CD8-positive, alpha-beta memory T cell (primary cell): ENCODE data around the gene MMP23B. TPM values are rescaled to one million over a fixed set of nuclear protein-coding genes. Genes with fewer than 3 reads are reported as not detected.
"Not testable (repeated sequence)": the region's sequence is repeated elsewhere in the genome, so short reads cannot be mapped to it uniquely, and the experiment has no call there.

Experiments
- CTCF ChIA-PET: fragments of 350-600 bp; sonication (Branson Sonifier 250); formaldehyde crosslinking; loops from one replicate; lab custom pipeline; 2021; ENCODE audit warnings: antibody characterized with exemption; lab: Charles Lee
- POLR2A ChIA-PET: fragments of 350-600 bp; sonication (Branson Sonifier 250); formaldehyde crosslinking; loops from one replicate; lab custom pipeline; 2021; ENCODE audit warnings: antibody characterized with exemption; lab: Charles Lee
- DNase-seq, 5 donors: peaks; one replicate each; pipeline versions ENCODE4 v3.0.0 to v3.0.0-alpha.2; 2020 to 2022; ENCODE audit warnings: mixed read lengths in 1 of 5
- H3K27ac ChIP-seq: one replicate; pipeline ENCODE4 v1.7.0; 2013; ENCODE audit warnings: low read depth, mild to moderate bottlenecking, low read length, moderate library complexity
- H3K27me3 ChIP-seq: 2 replicates; pipeline ENCODE4 v1.7.0; 2013; ENCODE audit warnings: low read length, mild to moderate bottlenecking; ENCODE audit not compliant: insufficient read depth, poor library complexity, severe bottlenecking
- H3K36me3 ChIP-seq: 2 replicates; pipeline ENCODE4 v1.7.0; 2013; ENCODE audit warnings: mild to moderate bottlenecking, low read length, moderate library complexity; ENCODE audit not compliant: insufficient read depth
- H3K4me1 ChIP-seq: 2 replicates; pipeline ENCODE4 v1.7.0; 2013; ENCODE audit warnings: mild to moderate bottlenecking, low read length, moderate library complexity; ENCODE audit not compliant: insufficient read depth
- H3K4me3 ChIP-seq: 2 replicates; pipeline ENCODE4 v1.7.0; 2013; ENCODE audit warnings: mild to moderate bottlenecking, low read length
- H3K9me3 ChIP-seq: 2 replicates; pipeline ENCODE4 v1.7.0; 2013; ENCODE audit warnings: mild to moderate bottlenecking, low read length
- H3K27ac Mint-ChIP-seq, 8 donors: one replicate each; pipeline ENCODE4 v1.8.0; 2020 to 2021; ENCODE audit warnings: mixed read lengths in 8 of 8, mild to moderate bottlenecking in 6 of 8, inconsistent platforms in 3 of 8, moderate library complexity in 3 of 8
- H3K27me3 Mint-ChIP-seq, 2 donors: one replicate each; pipeline ENCODE4 v1.8.0; 2020 to 2021; ENCODE audit warnings: mixed read lengths in 2 of 2, mild to moderate bottlenecking in 1 of 2, moderate library complexity in 1 of 2
- H3K36me3 Mint-ChIP-seq, 3 donors: one replicate each; pipeline ENCODE4 v1.8.0; 2020 to 2021; ENCODE audit warnings: mixed read lengths in 3 of 3, inconsistent platforms in 1 of 3, mild to moderate bottlenecking in 1 of 3
- H3K4me1 Mint-ChIP-seq, 3 donors: one replicate each; pipeline ENCODE4 v1.8.0; 2020 to 2021; ENCODE audit warnings: mixed read lengths in 3 of 3, inconsistent platforms in 1 of 3, mild to moderate bottlenecking in 1 of 3
- H3K4me3 Mint-ChIP-seq, 7 donors: one replicate each; pipeline ENCODE4 v1.8.0; 2020 to 2021; ENCODE audit warnings: mixed read lengths in 7 of 7, mild to moderate bottlenecking in 6 of 7, moderate library complexity in 4 of 7, inconsistent platforms in 2 of 7
- H3K9me3 Mint-ChIP-seq, 5 donors: one replicate each; pipeline ENCODE4 v1.8.0; 2020 to 2022; ENCODE audit warnings: mixed read lengths in 5 of 5, mild to moderate bottlenecking in 3 of 5, moderate library complexity in 2 of 5, inconsistent platforms in 1 of 5
- polyA plus RNA-seq: library from polyadenylated mRNA; unstranded; fragments of 300-500 nt; fragmentation: Illumina TruSeq; gene quantifications from one replicate; pipeline ENCODE4 v1.2.3, GENCODE V29; 2021
- total RNA-seq, 2 experiments: library from RNA; stranded (reverse); gene quantifications; one replicate each; pipeline ENCODE4 v1.2.3, GENCODE V29; 2021

MMP23B gene
- total and polyA plus RNA-seq, 3 experiments from 2014 or later, result 2.1 to 3.4 (median 2.9) TPM

GRCh38 chr1:1664318-1664717 lies 32.3 kb downstream of the MMP23B start:
- DNase-seq, H3K27ac Mint-ChIP-seq, H3K9me3 ChIP-seq, H3K9me3 Mint-ChIP-seq, H3K4me1 ChIP-seq, H3K27me3 Mint-ChIP-seq, H3K4me3 ChIP-seq, H3K4me1 Mint-ChIP-seq, H3K27ac ChIP-seq, CTCF ChIA-PET, POLR2A ChIA-PET, H3K4me3 Mint-ChIP-seq, H3K27me3 ChIP-seq: not testable (repeated sequence)
- H3K36me3 Mint-ChIP-seq, result peaks cover 3 to 28% (median 4%) of the 10 kb centered on the region in 3 donors
- peaks cover 11% of the 10 kb centered on the region for H3K36me3 ChIP-seq

- peaks cover 11% of the 10 kb centered on the region for H3K36me3 ChIP-seq
- no peaks in the 10 kb centered on the region for H3K9me3 ChIP-seq
- H3K27ac ChIP-seq, result no peak overlapping the region
- H3K4me3 ChIP-seq, result no peak overlapping the region
- POLR2A ChIA-PET, result no interaction called here
- Mint-ChIP-seq H3K27me3 (no peaks in the 10 kb centered on the region), H3K9me3 (no peaks in the 10 kb centered on the region), H3K36me3 (peaks cover 3 to 36% (median 4%) of the 10 kb centered on the region in 3 donors), H3K4me1 (peaks cover 3 to 8% (median 7%) of the 10 kb centered on the region in 3 donors), H3K4me3 (no peak overlapping the region), H3K27ac (peak overlapping the region in 1 of 8 donors; percentile 93)
- DNase-seq, result no peak
- no peaks in the 10 kb centered on the region for H3K4me1 ChIP-seq
- CTCF ChIA-PET, result interaction anchor here (1.6 kb wide), 1 partner anchor 43 kb away, joined by 4 read pairs; no protein-coding TSS in a partner anchor
- no peaks in the 10 kb centered on the region for H3K27me3 ChIP-seq
These were observed 33.2 kb downstream of the MMP23B start for GRCh38 chr1:1664941-1665814.

DNA sequence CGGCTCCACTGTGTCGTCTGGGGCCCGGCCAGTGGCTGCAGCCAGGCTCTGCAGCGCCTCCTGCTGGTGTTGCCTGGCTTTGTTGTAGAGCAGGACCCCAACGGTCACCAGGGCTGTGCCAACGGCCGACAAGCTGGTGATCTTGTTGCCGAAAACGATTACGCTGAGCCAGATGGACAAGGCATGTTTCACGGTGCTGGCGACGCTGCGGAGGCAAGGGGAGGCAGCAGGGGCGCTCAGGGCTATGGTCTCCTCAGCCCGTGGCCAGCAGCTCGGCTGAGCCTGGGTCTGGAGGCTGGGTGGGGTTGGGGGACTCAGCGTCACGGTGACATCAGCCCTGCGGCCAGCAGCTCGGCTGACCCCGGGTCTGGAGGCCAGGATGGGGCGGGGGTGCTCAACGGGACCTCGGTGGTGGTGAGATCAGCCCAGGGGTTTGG lies 33.9 kb downstream of the MMP23B start:
- peaks cover 3 to 39% (median 4%) of the 10 kb centered on the region in 3 donors for H3K36me3 Mint-ChIP-seq

GRCh38 chr1:1666526-1666925 lies 34.6 kb downstream of the MMP23B start:
- Histone ChIP-seq H3K9me3 (no peaks in the 10 kb centered on the region), H3K4me3 (no peak overlapping the region), H3K36me3 (peaks cover 11% of the 10 kb centered on the region), H3K4me1 (no peaks in the 10 kb centered on the region), H3K27ac (no peak overlapping the region), H3K27me3 (no peaks in the 10 kb centered on the region)
- peaks cover 3 to 7% (median 3%) of the 10 kb centered on the region in 3 donors for H3K4me1 Mint-ChIP-seq
- H3K27me3 Mint-ChIP-seq, result no peaks in the 10 kb centered on the region
- ChIA-PET CTCF (interaction anchor here (1.6 kb wide), 1 partner anchor 45 kb away, joined by 4 read pairs; no protein-coding TSS in a partner anchor), POLR2A (no interaction called here)
- no peak for DNase-seq
- peak overlapping the region in 1 of 8 donors; percentile 11 for H3K27ac Mint-ChIP-seq
- no peak overlapping the region for H3K4me3 Mint-ChIP-seq
- no peaks in the 10 kb centered on the region for H3K9me3 Mint-ChIP-seq
- peaks cover 3 to 46% (median 4%) of the 10 kb centered on the region in 3 donors for H3K36me3 Mint-ChIP-seq

More for the DNA sequence above, 33.9 kb downstream of the MMP23B start:
- H3K4me1 ChIP-seq, result no peaks in the 10 kb centered on the region
- ChIA-PET CTCF (interaction anchor here (1.6 kb wide), 1 partner anchor 44 kb away, joined by 4 read pairs; no protein-coding TSS in a partner anchor), POLR2A (no interaction called here)
- peaks cover 11% of the 10 kb centered on the region for H3K36me3 ChIP-seq
- DNase-seq, result peak in 1 of 5 donors; percentile 25
- Mint-ChIP-seq H3K27ac (peak overlapping the region in 1 of 8 donors; percentile 70), H3K4me3 (no peak overlapping the region), H3K9me3 (no peaks in the 10 kb centered on the region), H3K4me1 (peaks cover 3 to 8% (median 7%) of the 10 kb centered on the region in 3 donors), H3K27me3 (no peaks in the 10 kb centered on the region)
- H3K9me3 ChIP-seq, result no peaks in the 10 kb centered on the region
- H3K27me3 ChIP-seq, result no peaks in the 10 kb centered on the region
- no peak overlapping the region for H3K27ac ChIP-seq
- no peak overlapping the region for H3K4me3 ChIP-seq

GRCh38 chr1:1669468-1670440 lies 37.8 kb downstream of the MMP23B start:
- no peaks in the 10 kb centered on the region for H3K9me3 Mint-ChIP-seq
- H3K27ac Mint-ChIP-seq, result peak overlapping the region in 2 of 8 donors; percentile 66 to 78
- H3K4me1 ChIP-seq, result no peaks in the 10 kb centered on the region
- H3K27me3 Mint-ChIP-seq, result no peaks in the 10 kb centered on the region
- no peaks in the 10 kb centered on the region for H3K27me3 ChIP-seq
- CTCF ChIA-PET, result interaction anchor here (1.1 kb wide), 1 partner anchor 9 kb away, joined by 3 read pairs; no protein-coding TSS in a partner anchor
- peaks cover 11% of the 10 kb centered on the region for H3K36me3 ChIP-seq
- POLR2A ChIA-PET, result no interaction called here
- no peak overlapping the region for H3K4me3 ChIP-seq
- H3K9me3 ChIP-seq, result no peaks in the 10 kb centered on the region
- no peak for DNase-seq
- H3K27ac ChIP-seq, result no peak overlapping the region
- no peak overlapping the region for H3K4me3 Mint-ChIP-seq
- H3K4me1 Mint-ChIP-seq, result peaks cover 0 to 5% (median 4%) of the 10 kb centered on the region in 3 donors
- peaks cover 3 to 63% (median 4%) of the 10 kb centered on the region in 3 donors for H3K36me3 Mint-ChIP-seq

DNA sequence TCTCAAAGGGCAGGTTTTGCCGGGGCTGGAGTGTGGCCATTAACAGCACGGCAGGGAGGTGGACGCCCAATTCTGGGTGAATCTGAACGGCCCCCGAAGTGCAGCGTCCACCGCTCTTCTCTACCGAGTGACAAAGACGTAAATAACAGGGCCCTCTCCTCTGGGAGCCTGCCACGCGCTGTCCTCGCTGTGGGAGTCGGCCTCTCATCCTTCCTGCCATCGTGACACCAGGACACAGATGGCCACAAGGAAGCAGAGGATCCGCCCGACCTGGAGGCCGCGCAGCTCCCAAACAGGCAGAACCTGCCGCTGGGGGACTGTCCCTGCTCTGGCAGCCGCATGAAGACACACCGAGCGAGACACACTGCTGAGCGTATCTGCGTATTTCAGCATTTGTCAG lies 38.9 kb downstream of the MMP23B start:
- H3K27ac Mint-ChIP-seq, result peak overlapping the region in 1 of 8 donors; percentile 17
- Histone ChIP-seq H3K9me3 (no peaks in the 10 kb centered on the region), H3K4me1 (no peaks in the 10 kb centered on the region), H3K27ac (no peak overlapping the region), H3K27me3 (no peaks in the 10 kb centered on the region), H3K36me3 (peaks cover under 1% of the 10 kb centered on the region), H3K4me3 (no peak overlapping the region)
- ChIA-PET POLR2A (no interaction called here), CTCF (no interaction called here)
- no peak for DNase-seq
- H3K27me3 Mint-ChIP-seq, result no peaks in the 10 kb centered on the region
- H3K9me3 Mint-ChIP-seq, result no peaks in the 10 kb centered on the region
- peaks cover 3 to 58% (median 4%) of the 10 kb centered on the region in 3 donors for H3K36me3 Mint-ChIP-seq
- peaks cover 0 to 6% (median 5%) of the 10 kb centered on the region in 3 donors for H3K4me1 Mint-ChIP-seq
- H3K4me3 Mint-ChIP-seq, result no peak overlapping the region

GRCh38 chr1:1671365-1672119 lies 39.6 kb downstream of the MMP23B start:
- H3K4me3 ChIP-seq, result no peak overlapping the region
- Mint-ChIP-seq H3K9me3 (no peaks in the 10 kb centered on the region), H3K4me1 (peaks cover 0 to 6% (median 5%) of the 10 kb centered on the region in 3 donors), H3K4me3 (no peak overlapping the region), H3K36me3 (peaks cover 3 to 51% (median 4%) of the 10 kb centered on the region in 3 donors), H3K27me3 (no peaks in the 10 kb centered on the region), H3K27ac (peak overlapping the region in 4 of 8 donors; percentile 17 to 79 (median 58))
- H3K27ac ChIP-seq, result no peak overlapping the region
- H3K27me3 ChIP-seq, result no peaks in the 10 kb centered on the region
- ChIA-PET POLR2A (no interaction called here), CTCF (no interaction called here)
- DNase-seq, result no peak
- no peaks in the 10 kb centered on the region for H3K36me3 ChIP-seq
- H3K4me1 ChIP-seq, result no peaks in the 10 kb centered on the region
- H3K9me3 ChIP-seq, result no peaks in the 10 kb centered on the region
